ENCODE measurements around the gene CSMD2.

Gene CSMD2

DNA sequence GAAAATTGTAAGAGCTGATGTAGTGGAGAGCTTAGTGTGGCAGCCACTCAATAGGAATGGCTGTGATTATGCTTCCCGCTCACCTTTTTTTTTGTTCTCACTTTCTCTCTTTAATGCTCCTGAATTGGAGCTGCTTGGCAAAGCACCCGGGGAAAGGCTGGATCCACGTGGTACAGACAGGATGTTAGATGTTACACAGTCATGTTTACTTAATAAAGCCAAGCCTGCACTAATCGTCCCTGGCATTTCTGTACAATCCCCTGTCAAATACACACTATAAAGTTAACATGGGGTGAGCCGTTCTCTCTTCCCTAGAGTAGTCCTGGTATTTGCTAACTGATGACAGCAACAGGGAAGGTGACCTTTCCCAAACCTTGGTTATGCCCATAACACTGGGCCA is 504.8 kb downstream of the CSMD2 start:
- no peak for DNase-seq

GRCh38 chr1:33659641-33660040 is 505.4 kb downstream of the CSMD2 start:
- no peak for DNase-seq

DNA sequence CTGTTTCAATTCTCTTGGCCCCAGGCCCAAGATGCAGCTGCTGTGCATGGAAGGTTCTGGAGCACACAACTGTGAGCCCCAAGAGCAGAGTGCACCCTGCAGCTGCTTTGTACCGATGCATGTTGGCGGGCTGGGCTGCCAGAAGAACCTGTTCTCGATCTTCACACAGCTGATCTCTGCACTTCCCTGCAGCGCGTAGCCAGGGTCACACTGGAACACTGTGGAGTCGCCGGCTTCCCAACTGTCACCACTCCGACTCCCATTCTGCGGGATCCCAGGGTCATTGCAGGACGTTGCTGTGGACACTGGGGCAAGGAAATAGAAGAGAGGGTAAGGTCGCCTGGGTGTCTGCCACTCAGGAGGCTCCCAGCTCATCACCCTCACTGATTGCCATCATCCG is 507.2 kb downstream of the CSMD2 start:
- no peak for DNase-seq

DNA sequence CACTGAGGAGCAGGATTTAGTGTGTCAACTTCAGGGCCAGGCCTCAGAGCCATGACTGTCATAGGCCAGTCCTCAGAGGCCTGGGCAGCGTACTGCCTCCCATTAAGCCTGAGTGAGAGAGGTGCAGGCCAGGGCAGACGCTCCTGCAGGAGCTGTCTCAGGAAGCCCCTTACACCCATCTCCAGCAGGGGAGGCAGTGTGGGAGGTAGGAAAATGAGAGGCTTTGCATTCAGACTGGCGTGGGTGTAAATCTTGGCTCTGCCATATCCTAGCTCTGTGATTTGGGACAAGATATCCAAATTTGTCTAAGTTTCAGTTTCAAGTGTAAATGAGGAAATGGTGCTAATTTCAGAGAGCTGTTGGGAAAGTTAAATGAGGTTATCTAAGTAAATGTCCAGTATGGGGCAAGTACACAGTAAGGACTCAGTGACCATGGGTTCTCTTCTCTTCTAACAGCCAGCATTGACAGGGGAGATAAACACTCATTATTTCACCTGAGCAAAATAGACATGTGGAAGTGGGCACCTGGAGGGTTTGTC is 508.5 kb downstream of the CSMD2 start:
- no peak for DNase-seq

DNA sequence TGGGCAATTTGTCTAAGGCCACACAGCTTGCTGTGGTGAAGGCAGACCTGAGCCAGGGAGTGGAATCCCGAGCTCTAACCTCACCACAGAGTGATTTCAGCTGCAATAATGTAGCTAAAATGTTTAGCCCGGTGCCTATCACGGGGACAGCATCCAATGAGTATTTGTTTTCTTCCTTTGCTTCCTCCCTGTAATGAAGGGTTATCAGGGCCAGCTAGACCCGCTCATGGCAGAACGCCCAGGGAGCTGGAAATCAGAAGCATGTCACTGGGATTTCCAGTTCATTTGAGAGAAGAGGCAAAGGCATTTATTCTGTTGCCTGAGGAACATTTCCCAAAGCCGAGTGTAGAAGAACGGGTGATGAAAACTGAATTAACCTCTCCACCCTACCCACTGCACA is 509.5 kb downstream of the CSMD2 start:
- no peak for DNase-seq

DNA sequence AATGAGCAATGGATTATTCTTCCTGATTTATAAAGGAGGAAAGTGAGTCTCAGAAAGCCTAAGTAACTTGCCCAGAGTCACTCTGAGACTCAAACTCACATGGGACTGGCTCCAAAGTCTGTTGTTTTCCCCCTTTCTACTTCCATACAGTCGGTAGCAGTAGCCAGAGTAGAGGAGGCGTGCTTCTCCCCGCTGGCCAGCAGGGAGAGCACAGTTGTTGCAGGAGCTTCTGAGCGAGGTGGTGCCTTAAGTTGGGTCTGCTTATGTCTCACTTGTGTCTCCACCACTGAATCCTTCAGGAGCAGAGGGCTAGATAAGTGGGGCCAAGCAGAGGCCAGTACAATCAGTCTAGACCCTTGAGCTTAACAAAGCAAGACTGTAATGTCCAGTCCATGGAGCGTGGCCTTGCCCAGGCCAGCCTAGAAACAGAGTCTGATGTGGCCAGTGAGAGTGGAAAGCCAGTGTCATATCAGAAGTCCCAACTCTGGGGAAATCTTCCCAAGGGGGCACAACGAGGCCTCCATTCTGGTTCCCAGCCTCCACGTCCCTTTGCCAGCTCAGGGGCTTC is 510.7 kb downstream of the CSMD2 start:
- DNase-seq: no peak

DNA sequence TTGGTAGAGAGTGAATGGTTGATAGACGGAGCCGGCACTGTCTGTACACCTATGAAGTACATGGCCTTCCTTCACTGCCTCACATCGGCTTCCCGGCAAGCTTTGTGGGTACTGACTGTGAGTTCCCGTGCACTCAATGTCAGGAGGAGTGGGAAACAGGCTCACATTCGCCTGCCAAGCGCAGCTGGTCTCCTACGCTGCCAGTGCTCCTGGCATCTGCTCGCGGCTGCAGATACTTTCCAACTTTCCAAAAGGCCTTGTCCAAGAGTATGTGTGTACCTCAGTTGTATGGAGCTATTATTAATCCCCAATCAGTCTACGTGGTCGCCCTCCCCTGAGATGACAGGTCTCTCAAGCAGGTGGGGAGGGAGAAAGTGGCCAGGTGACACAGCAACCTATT is 511.8 kb downstream of the CSMD2 start:
- DNase-seq: no peak

DNA sequence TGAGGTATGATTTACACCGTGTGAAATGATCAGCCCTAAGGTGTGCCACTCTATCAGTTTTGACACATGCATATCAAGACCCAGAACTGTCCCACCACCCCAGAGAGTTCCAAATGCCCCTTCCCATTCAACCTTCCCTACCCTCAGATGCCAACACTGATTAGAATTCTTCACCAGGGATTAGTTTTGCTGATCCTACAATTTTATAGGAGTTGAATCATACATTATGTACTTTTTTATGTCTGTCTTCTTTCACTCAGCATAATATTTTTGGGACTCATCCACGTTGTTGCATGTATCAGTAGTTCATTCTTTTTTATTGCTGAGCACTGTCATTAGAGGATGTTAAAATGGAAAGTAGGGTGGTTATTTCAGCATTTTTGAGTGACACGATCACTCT is 514.3 kb downstream of the CSMD2 start:
- DNase-seq: no peak

DNA sequence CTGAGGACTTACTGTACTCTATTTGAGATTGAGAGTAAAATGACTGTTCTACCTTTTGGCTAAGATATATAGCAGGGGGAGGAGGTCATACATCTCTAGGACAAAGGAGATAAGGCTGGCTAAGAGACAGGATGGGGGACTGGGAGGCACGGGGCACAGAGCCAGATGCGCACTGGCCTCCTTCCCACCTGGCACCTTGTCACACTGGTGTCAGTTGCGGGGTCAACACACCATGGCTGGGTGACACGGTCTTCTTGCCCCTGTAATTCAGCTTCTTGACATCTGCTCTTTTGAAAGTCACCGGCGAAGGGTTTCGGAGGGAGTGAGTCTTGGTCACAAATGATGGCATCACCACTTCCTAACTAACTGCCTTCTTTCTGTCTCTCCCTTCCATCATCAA is 515.3 kb downstream of the CSMD2 start:
- no peak for DNase-seq

DNA sequence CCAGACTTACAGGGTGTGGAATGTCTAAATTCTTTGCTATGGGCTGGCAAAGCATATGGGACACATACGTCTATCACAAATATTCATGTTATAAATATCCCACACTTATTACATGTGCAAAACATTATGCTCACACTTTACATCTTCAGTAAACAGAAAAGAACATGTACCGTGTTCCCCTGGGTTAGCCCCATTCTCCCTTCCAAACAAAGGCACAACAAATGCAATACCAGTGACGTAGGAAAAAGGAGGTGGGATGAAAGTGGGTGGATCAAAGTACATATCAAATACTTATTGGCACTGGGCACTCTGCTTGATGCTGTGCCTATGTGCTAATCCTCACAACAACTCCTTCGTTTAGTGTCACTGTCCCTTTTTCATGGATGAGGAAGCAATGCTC is 521.8 kb downstream of the CSMD2 start:
- DNase-seq: no peak

DNA sequence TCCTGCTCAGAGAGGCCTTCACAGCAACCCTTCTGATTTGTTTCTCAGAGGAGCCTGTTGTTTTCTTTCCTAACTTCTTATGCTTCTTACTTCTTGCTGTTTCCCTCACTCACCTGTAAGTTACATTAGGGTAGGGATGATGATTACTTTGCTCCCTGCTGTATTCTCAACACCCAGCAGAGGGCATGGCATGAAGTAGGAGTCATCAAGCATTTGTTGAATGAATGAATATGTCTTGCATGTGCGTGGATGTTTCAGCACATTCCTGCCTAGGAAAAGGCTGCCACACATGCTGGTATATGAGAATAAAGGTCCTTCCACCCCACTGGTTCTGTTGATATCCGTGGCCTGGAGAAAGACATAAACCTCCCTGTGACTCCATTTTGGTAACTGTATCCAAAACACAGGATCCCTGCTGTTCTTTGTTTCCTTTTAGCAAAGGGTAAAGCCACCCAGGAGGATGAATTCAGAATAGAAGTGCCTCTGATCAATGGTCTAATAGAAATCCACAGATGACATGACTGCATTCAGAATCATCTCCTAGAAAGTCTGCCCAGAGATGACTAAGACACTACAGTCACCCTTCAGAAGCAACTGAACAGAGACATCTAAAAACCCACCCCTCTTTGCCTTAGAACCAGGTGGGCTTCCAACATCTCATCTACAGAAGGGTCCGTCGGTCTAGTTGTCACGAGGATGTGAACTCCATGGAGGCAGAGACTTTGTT is 523.8 kb downstream of the CSMD2 start:
- peak; percentile 40 for DNase-seq

- peak; percentile 17 for DNase-seq
Measured at GRCh38 chr1:33640114-33640660, 524.8 kb downstream of the CSMD2 start.

GRCh38 chr1:33637846-33638440 is 527.1 kb downstream of the CSMD2 start:
- no peak for DNase-seq

GRCh38 chr1:33636209-33636608 is 528.8 kb downstream of the CSMD2 start:
- DNase-seq: no peak

GRCh38 chr1:33635336-33636012 is 529.6 kb downstream of the CSMD2 start:
- DNase-seq: no peak

- DNase-seq: peak; percentile 1
Measured at GRCh38 chr1:33634806-33635205, 530.2 kb downstream of the CSMD2 start.

GRCh38 chr1:33634143-33634542 is 530.9 kb downstream of the CSMD2 start:
- DNase-seq: no peak

GRCh38 chr1:33633019-33633801 is 531.8 kb downstream of the CSMD2 start:
- DNase-seq: peak; percentile 83

- DNase-seq: no peak
Measured at GRCh38 chr1:33630686-33631085, 534.3 kb downstream of the CSMD2 start.

DNA sequence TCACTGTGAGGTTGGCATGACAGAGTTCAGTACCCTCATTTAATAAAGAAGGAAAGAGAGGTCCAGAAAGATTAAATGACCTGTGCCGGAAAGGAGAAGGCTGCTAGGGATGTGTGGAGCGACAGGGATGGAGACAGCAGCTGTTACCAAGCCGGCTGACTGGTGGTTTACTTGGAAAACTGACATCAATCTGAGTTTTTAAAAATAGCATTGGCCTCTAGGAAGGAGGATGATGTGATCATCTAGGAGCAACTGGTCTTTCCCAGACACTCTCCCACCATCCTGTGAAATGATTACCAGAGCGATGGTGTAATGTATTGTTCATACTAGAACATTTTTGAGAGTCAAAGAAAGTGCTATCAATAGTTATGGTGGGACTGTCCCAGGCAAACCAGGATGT is 538.2 kb downstream of the CSMD2 start:
- DNase-seq: no peak

- no peak for DNase-seq
Measured at GRCh38 chr1:33624991-33625870, 539.8 kb downstream of the CSMD2 start.

Data from NCI-H345 (cell line).